ENCODE results near the gene SH3BGR. TPM values are rescaled to one million over a fixed set of nuclear protein-coding genes. Genes with fewer than 3 reads are reported as not detected.

SH3BGR gene
- total RNA-seq, 1 donor: 1.4 TPM

DNA sequence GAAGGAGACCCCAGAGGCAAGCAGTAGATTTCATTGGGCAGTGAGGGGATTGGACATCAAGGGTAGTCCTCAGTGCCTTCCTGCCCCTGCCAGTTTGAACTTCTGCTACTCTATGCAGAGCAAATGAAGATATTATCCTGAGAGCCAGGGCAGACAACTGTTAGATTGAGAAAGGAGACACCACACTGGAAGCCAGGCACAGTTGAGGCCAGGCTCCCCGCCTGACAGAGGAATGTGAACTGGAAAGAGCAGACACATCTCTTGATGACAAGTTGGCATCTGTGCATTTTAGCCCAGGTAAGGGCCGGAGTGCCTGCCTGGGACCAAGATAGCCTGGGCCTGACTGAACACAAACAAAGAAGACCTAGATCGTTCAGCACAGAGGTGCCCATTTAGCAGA lies 16.0 kb downstream of the SH3BGR start:
- no peaks in the 10 kb centered on the region for H3K36me3 ChIP-seq (ENCODE audit: insufficient read depth, low read length)
- no peaks in the 10 kb centered on the region for H3K27me3 ChIP-seq (ENCODE audit: insufficient read depth, low read length)
- no peak overlapping the region for H3K4me2 ChIP-seq (ENCODE audit: insufficient read depth, low read length)
- no peaks in the 10 kb centered on the region for H4K20me1 ChIP-seq (ENCODE audit: insufficient read depth, low read length)
- no peaks in the 10 kb centered on the region for H3K4me1 ChIP-seq (ENCODE audit: insufficient read depth, low read length)
- no peak overlapping the region for H3K27ac ChIP-seq (ENCODE audit: low read depth, low read length)
- TF ChIP-seq, protein P1, sequence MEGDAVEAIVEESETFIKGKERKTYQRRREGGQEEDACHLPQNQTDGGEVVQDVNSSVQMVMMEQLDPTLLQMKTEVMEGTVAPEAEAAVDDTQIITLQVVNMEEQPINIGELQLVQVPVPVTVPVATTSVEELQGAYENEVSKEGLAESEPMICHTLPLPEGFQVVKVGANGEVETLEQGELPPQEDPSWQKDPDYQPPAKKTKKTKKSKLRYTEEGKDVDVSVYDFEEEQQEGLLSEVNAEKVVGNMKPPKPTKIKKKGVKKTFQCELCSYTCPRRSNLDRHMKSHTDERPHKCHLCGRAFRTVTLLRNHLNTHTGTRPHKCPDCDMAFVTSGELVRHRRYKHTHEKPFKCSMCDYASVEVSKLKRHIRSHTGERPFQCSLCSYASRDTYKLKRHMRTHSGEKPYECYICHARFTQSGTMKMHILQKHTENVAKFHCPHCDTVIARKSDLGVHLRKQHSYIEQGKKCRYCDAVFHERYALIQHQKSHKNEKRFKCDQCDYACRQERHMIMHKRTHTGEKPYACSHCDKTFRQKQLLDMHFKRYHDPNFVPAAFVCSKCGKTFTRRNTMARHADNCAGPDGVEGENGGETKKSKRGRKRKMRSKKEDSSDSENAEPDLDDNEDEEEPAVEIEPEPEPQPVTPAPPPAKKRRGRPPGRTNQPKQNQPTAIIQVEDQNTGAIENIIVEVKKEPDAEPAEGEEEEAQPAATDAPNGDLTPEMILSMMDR (IDR thresholded peaks at IDR 0.05; ENCODE audit: extremely low read depth, low read depth, low read length): no peak
- no peaks in the 10 kb centered on the region for H3K9me3 ChIP-seq (ENCODE audit: low read depth, low read length)
- DNase-seq (ENCODE audit: insufficient read length, low spot score, missing footprints): no peak
- no peak overlapping the region for H3K4me3 ChIP-seq (ENCODE audit: insufficient read depth, low read length)
- H3K79me2 ChIP-seq (ENCODE audit: insufficient read depth, low read length): no peaks in the 10 kb centered on the region
- H2AFZ ChIP-seq (ENCODE audit: low read length): no peak overlapping the region

DNA sequence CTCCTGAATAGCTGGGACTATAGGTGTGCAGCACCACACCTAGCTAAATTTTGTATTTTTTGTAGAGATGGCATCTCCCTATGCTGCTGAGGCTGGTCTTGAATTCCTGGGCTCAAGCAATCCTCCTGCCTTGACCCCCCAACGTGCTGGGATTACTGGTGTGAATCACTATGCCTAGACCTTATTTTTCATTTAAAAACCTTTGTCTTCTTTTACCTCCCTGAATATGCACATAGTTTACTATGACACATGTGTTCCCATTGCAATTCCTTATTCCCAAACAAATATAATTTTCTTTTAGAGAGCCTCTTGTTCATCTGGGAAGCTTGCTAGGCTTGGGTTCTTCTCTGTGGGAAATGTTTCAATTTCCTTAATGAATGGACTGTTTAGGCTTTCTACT lies 16.8 kb downstream of the SH3BGR start:
- Histone ChIP-seq H3K27me3 (ENCODE audit: insufficient read depth, low read length) (no peaks in the 10 kb centered on the region), H3K4me3 (ENCODE audit: insufficient read depth, low read length) (no peak overlapping the region), H3K4me1 (ENCODE audit: insufficient read depth, low read length) (no peaks in the 10 kb centered on the region), H3K4me2 (ENCODE audit: insufficient read depth, low read length) (no peak overlapping the region), H3K9me3 (ENCODE audit: low read depth, low read length) (no peaks in the 10 kb centered on the region), H3K36me3 (ENCODE audit: insufficient read depth, low read length) (no peaks in the 10 kb centered on the region), H3K79me2 (ENCODE audit: insufficient read depth, low read length) (no peaks in the 10 kb centered on the region), H3K27ac (ENCODE audit: low read depth, low read length) (no peak overlapping the region), H2AFZ (ENCODE audit: low read length) (no peak overlapping the region), H4K20me1 (ENCODE audit: insufficient read depth, low read length) (no peaks in the 10 kb centered on the region)
- no peak for DNase-seq (ENCODE audit: insufficient read length, low spot score, missing footprints)
- TF ChIP-seq, protein P1 (IDR thresholded peaks at IDR 0.05; ENCODE audit: extremely low read depth, low read depth, low read length): no peak

DNA sequence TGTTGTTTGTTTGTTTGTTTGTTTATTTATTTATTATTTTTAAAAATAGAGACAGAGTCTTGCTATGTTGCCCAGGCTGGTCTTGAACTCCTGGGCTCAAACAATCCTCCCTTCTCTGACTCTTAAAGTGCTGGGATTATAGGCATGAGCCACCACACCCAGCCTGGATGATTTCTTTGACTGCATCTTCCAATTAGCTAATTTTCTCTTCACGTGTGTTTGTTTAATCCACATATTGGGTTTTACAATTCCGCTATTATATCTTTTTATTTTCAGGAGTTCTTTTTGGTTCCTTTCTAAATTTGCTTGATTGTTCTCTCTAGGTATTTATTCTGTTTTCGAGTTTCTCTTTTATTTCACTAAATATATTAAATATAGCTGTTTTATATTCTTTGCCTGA lies 19.8 kb downstream of the SH3BGR start:
- Histone ChIP-seq H3K4me2 (ENCODE audit: insufficient read depth, low read length) (no peak overlapping the region), H4K20me1 (ENCODE audit: insufficient read depth, low read length) (no peaks in the 10 kb centered on the region), H3K27me3 (ENCODE audit: insufficient read depth, low read length) (no peaks in the 10 kb centered on the region), H3K79me2 (ENCODE audit: insufficient read depth, low read length) (no peaks in the 10 kb centered on the region), H2AFZ (ENCODE audit: low read length) (no peak overlapping the region), H3K4me3 (ENCODE audit: insufficient read depth, low read length) (no peak overlapping the region), H3K36me3 (ENCODE audit: insufficient read depth, low read length) (no peaks in the 10 kb centered on the region), H3K9me3 (ENCODE audit: low read depth, low read length) (no peaks in the 10 kb centered on the region), H3K4me1 (ENCODE audit: insufficient read depth, low read length) (no peaks in the 10 kb centered on the region), H3K27ac (ENCODE audit: low read depth, low read length) (no peak overlapping the region)
- TF ChIP-seq, protein P1 (IDR thresholded peaks at IDR 0.05; ENCODE audit: extremely low read depth, low read depth, low read length): no peak
- DNase-seq (ENCODE audit: insufficient read length, low spot score, missing footprints): no peak

DNA sequence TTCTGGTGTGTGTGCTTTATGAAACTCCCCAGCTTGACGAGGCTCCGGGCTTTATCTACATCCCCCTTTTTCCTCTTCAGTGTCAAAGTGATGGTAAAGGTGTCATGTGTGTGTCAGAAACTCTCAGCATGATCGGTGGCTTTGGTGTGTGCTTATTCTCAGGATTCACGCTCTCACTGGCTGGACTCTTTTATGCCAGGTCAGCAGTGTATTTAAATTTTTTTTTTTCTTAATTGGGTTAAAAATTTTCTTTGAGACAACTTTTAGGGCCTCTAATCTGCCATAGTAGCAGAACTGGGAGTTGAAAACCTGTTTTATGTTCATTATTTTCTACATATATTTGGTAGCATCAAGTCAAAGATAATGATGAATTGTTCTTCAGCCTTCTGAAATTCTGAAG lies 21.0 kb downstream of the SH3BGR start:
- Histone ChIP-seq H2AFZ (ENCODE audit: low read length) (no peak overlapping the region), H3K27me3 (ENCODE audit: insufficient read depth, low read length) (no peaks in the 10 kb centered on the region), H4K20me1 (ENCODE audit: insufficient read depth, low read length) (no peaks in the 10 kb centered on the region), H3K4me3 (ENCODE audit: insufficient read depth, low read length) (no peak overlapping the region), H3K27ac (ENCODE audit: low read depth, low read length) (no peak overlapping the region), H3K79me2 (ENCODE audit: insufficient read depth, low read length) (no peaks in the 10 kb centered on the region), H3K4me1 (ENCODE audit: insufficient read depth, low read length) (no peaks in the 10 kb centered on the region), H3K4me2 (ENCODE audit: insufficient read depth, low read length) (no peak overlapping the region), H3K36me3 (ENCODE audit: insufficient read depth, low read length) (no peaks in the 10 kb centered on the region), H3K9me3 (ENCODE audit: low read depth, low read length) (no peaks in the 10 kb centered on the region)
- TF ChIP-seq, protein P1 (IDR thresholded peaks at IDR 0.05; ENCODE audit: extremely low read depth, low read depth, low read length): no peak
- DNase-seq (ENCODE audit: insufficient read length, low spot score, missing footprints): no peak
